HG03196 (cell line): ENCODE data around the gene UBL5.
"Not testable (repeated sequence)": the region's sequence is repeated elsewhere in the genome, so short reads cannot be mapped to it uniquely, and the experiment has no call there.

Source experiments
- ATAC-seq: cut with Tn5 transposase; IDR thresholded peaks from one replicate; pipeline ENCODE4 v1.9.1; 2021; ENCODE audit not compliant: unreplicated experiment

The UBL5 gene

DNA sequence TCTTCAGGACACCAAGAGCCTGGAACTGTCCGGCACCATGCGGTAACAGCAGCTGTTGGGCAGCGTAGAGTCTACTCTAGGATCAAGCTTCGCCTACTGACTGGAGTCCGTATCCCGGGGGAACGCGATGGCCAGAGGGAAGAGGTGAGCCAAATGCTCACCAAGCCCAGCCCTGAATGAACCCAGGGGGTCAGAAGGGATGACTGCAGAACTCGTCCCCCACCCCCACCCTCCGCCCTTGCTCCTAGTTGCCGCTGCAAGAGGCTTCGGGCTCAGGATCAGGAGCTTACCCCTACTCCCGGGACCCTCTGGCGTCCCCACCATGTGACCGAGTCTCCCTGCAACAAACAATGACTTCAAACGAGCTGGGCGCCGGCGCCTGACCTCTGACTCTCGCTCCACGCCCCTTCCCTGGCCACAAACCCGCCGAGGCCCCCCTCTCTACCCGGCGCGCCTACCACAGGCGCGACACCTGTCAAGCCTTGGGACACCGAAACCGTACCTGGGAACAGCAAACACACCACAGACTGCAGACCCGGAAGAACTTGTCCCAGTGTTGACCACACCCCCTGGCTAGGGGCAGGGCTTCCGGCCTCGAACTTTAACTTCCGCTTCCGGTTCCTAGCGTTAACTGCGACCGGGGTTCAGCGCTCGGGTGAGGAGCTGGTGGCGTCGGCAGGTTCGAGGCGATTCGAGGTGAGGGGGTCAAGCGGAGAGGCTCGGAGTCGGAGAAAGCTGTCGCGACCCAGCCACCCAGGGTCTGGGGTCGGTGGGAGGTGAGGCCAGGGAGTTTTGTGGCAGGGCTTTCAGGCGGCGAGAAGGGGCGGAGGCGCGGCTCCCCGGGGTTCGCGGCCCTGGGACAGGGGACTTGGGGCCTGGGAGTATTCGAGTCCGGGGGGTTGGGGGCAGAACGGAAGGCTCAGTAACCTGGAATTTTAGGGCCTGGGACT, at the start of gene UBL5:
UBL5 (plus strand) TSS at position 630 of the 950 bp plus-strand sequence. CDS start 420 bp downstream, outside the sequence.
- peak; percentile 93 for ATAC-seq

DNA sequence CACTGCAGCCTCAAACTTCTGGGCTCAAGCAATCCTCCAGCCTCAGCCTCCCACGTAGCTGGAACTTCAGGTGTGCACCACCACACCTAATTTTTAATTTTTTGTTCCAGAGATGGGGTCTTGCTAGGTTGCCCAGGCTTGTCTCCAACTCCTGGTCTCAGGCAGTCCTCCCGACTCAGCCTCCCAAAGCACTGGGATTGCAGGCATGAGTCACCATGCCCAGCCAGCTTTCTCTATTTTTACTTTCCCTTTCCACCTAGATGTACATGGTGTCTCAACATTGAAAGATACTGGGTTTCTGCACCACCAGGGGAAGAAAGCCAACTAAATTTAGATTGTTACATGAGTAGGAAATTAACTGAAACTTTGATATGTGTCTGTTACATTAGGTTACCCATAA, 45.4 kb upstream of the UBL5 start:
- no peak for ATAC-seq

DNA sequence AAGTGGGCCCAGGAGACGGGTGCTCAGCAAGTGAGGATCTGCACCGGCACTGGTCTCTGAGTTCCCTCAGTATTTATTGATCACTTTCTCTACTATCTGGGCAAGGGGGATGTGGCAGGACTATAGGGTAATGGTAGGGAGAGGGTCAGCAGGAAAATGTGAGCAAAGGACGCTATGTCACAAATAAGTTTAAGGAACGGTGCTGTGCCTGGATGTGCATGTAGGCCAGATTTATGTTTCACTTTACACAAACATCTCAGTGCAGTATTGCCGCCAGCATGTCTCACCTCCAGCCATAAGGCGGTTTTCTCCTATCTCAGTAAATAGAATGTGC, 43.6 kb upstream of the UBL5 start:
- not testable (repeated sequence) for ATAC-seq

DNA sequence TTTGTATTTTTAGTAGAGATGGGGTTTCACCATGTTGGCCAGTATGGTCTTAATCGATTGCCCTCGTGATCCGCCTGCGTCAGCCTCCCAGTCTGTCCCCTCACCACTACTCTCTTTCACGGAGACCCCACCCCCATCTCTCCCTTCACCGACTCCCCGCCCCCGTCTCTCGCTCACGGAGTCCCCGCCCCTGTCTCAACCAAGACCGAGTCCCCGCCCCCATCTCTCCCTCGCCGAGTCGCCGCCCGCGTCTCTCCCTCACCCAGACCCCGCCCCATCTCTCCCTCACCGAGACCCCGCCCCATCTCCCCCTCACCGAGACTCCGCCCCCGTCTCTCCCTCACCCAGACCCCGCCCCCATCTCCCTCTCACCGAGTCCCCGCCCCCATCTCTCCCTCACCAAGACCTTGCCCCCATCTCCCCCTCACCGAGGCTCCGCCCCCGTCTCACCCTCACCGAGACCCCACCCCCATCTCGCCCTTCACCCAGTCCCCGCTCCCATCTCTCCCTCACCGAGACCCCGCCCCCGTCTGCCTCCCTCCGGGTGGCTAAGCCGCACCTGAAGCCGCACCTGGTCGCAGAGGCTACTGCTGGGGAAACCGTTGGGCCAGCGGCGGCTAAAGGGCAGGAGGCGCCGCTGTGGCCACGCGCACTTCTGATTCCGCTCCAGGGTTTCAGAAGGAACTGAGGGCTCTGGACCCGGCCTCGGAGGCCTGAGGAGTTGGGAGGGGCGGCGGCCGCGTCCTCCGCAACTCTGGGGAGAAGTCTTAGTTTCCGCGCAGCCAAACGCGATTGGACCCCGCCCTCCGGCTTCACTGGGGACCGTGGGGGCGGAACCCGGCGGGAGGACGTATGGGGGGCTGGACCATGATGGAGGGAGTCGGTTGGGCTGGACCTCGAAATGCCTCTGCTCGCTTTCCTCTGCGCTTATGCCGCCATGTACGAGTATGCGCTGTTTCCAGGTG, 42.1 kb upstream of the UBL5 start:
- ATAC-seq, result peak; percentile 78

DNA sequence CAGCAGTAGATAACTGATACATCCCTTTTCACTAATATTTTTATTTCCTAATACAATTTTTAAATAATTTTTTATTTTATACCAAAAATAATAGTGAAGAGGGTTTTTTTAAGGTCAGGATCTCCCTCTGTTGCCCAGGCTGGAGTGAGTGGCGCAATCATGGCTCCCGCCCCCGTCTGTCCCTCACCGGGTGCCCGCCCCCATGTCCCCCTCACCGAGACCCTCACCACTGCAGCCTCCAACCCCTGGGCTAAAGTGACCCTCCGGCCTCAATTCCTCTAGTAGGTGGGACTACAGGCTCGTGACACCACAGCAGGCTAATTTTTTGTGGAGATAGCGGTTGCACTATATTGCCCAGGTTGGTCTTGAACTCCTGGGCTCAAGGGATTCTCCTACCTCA, 41.4 kb upstream of the UBL5 start:
- ATAC-seq, result no peak

DNA sequence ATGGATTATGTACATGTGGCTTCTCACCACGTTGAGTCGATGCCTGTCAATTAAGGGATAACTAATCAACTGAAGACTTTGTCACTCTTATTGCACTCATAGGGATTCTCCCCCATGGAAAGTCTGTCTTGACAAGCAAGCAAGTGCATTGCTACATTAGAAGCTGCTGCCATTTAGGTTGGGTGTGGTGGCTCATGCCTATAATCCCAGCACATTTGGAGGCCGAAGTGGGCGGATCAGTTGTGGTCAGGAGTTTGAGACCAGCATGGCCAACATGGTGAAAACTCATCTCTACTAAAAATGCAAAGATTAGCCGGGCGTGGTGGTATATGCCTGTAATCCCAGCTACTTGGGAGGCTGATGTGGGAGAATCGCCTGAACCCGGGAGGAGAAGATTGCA, 40.9 kb upstream of the UBL5 start:
- ATAC-seq, result no peak

DNA sequence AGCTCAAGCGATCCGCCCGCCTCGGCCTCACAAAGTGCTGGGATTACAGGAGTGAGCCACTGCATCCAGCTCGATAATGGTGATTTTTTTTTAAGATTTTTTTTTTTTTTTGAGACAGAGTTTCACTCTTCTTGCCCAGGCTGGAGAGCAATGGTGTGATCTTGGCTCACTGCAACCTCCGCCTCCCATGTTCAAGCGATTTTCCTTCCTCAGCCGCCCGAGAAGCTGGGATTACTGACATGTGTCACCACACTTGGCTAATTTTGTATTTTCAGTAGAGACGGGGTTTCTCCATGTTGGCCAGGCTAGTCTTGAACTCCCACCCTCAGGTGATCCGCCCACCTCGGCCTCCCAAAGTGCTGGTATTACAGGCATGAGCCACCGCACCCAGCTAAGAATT, 39.1 kb upstream of the UBL5 start:
- ATAC-seq, result not testable (repeated sequence)

DNA sequence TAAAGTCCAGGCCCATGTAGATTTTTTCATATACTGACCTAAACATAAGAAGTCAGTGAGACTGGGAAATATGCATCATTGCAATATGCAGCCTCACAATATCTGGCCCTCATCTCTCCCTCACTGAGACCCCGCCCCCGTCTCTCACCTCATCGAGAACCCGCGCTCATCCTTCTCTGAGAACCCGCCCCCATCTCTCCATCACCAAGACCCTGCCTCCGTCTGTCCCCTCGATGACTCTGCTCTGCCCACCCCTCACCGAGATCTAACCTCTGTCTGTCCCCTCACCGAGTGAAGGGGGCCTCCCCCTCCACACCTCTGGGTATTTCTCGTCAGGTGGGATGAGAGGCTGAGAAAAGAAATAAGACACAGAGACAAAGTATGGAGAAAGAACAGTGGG, 38.7 kb upstream of the UBL5 start:
- ATAC-seq, result no peak

DNA sequence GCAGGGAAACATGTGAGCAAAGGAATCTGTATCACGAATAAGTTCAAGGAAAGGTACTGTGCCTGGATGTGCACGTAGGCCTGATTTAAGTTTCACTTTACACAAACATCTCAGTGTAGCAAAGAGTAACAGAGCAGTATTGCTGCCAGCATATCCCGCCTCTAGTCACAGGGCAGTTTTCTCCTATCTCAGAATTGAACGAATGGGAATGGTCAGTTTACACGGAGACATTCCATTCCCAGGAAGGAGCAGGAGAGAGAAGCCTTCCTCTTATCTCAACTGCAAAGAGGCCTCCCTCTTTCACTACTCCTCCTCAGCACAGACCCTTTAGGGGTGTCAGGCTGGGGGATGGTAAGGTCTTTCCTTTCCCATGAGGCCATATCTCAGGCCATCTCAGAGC, 38.1 kb upstream of the UBL5 start:
- ATAC-seq, result not testable (repeated sequence)

DNA sequence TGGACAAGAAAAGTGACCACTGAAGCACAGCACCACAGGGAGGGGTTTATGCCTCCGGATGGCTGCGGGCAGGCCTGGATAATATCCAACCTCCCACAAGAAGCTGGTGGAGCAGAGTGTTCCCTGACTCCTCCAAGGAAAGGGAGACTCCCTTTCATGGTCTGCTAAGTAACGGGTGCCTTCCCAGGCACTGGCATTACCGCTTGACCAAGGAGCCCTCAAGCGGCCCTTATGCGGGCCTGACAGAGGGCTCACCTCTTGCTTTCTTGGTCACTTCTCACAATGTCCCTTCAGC, 36.7 kb upstream of the UBL5 start:
- ATAC-seq, result not testable (repeated sequence)

DNA sequence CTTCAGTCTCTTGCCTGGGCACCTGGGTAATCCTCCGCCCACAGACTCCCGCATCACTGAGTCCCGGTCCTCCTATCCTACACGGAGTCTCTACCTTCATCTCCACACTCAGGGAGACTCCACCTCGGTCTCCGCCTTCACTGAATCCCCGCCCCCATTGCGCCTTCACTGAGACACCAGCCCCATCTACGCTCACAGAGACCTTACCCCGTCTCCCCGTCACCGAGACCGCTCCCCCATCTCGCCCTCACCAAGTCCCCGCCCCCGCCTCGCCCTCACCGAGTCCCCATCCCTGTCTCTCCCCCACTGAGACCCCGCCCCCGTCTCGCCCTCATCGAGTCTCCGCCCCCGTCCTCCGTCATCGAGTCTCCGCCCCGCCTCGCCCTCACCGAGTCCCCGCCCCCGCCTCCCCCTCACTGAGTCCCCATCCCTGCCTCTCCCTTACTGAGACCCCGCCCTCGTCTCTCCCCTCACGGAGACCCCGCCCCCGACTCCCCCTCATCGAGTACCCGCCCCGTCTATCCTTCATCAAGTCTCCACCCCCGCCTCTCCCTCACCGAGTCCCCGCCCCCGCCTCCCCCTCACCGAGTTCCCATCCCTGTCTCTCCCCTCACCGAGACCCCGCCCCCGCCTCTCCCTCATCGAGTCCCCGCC, 36.0 kb upstream of the UBL5 start:
- no peak for ATAC-seq

DNA sequence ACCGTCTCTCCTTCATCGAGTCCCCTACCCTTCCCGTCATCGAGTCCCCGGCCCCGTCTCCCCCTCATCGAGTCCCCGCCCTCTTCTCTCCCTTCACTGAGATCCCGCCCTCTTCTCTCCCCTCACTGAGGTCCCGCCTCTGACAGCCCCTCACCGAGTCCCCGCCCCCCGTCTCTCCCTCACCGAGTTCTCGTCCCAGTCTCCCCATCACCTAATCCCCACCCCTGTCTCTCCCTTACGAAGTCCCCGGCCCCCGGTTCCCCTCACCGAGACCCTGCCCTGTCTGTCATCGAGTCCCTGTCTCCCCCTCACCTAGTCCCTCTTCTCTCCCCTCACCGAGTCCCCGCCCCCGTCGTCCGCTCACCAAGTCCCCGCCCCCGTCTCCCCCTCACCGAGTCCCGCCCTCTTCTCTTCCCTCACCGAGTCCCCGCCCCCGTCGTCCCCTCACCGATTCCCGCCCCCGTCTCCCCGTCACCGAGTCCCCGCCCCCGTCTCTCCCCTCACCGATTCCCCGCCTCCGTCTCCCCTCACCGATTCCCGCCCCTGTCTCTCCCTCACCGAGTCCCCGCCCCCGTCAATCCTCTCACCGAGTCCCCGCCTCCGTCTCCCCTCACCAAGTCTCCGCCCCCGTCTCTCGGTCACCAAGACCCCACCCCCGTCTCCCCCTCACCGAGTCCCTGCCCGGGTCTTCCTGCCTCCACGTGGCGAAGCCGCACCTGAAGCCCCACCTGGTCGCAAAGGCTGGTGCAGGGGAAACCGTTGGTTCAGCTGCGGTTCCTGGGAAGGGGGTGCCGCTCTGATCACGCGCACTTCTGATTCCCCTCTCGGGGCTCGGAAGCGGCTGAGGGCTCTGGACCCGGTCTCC, 35.3 kb upstream of the UBL5 start:
- ATAC-seq, result no peak

DNA sequence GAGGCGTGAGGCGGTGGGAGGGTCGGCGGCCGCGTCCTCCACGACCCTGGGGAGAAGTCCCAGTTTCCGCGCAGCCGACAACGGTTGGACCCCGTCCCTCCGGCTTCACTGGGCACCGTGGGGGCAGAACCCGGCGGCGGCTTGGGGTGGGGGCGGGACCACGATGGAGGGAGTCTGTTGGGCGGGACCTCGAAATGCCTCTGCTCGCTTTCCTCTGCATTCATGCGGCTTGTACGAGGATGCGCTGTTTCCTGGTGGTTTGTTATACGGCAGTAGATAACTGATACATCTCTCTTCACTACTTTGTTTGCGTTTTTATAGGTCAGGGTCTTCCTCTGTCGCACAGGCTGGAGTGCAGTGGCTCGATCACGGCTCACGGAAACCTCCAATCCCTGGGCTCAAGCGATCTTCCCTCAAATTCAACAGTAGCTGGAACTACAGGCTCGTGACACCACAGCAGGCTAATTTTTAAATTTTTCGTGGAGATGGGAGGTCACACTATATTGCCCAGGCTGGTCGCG, 34.6 kb upstream of the UBL5 start:
- no peak for ATAC-seq

DNA sequence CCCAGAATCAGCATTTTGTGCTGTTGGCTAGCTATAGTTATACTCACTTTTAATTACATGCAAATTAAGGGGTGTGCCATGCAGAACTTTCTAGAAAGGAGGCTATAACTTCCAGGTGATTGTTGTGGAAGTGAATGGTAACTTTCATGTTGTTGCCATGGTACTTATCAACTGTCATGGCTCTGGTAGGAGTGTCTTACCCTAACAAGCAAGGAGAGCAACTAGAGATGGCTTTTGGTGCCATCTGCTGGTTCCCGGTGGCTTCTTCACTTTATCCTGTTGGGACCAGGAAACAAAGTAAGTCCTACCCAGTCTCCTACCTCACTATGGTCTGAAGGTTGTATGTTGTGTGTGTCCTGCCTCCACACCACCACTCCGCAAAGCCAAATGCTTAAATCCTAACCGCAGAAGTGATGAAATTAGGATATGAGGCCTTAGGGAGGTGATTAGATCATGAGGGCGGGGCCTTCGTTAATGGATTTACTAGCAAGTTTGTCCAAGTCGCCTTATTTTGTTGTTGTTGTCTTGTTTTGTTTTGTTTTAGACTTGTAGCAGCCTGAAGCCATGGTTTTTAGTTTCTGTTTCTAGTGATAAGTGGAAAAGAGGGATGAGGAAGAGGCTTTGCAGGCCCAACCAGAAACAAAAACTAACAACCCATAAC, 31.5 kb upstream of the UBL5 start:
- no peak for ATAC-seq

DNA sequence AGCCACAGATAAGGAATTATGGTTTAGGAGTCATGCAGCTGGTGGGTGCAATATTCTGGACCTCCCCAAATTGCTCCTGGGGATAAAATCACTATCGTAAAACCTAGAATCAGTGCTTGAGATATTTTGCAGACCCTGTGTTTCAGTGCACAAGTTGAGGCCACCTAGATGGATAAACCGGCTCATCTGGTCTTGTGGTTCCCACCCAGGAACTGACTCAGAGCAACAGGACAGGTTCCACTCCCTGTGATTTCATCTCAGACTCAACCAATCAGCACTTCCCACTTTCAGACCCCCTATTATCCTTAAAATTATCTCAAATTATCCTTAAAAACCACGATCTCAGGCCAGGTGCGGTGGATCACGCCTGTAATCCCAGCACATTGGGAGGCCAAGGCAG, 29.8 kb upstream of the UBL5 start:
- ATAC-seq, result no peak

DNA sequence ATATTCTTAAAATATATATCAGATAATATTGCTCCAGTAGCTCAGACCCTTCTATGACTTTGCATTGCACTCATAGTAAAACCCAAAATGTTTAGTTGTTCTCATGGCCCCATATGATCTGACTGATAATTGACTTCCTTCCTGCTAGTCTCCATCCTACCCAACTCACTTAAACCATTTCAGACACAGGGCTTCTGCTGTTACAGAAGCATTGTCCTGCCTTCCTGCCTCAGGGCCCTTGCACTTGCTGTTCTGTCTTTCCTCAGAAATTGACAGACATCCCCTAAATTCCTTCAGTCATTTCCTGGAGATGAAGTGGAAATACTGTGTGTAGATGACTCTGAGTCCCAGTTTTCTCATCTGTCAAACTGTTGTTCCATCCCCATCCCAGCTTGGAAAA, 28.6 kb upstream of the UBL5 start:
- no peak for ATAC-seq

DNA sequence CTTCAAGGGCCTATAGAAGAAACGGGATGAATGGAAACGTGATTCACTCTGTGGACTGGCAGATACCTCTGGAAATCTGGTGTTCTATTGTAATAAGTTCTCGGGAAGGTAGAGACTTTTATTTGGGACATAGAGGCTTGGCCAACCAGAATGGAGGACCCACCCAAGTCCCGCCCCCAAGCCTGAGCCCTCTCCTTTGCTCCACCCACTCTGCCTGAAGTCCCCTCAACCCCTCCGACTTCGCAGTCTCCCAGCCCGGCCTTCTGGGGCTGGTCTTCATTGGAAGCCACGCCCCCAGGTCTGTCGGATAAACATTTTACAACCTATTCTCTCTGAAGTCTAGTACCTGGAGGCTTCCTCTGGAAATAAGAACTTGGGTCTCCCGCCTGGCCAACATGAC, 25.7 kb upstream of the UBL5 start:
- ATAC-seq, result no peak

DNA sequence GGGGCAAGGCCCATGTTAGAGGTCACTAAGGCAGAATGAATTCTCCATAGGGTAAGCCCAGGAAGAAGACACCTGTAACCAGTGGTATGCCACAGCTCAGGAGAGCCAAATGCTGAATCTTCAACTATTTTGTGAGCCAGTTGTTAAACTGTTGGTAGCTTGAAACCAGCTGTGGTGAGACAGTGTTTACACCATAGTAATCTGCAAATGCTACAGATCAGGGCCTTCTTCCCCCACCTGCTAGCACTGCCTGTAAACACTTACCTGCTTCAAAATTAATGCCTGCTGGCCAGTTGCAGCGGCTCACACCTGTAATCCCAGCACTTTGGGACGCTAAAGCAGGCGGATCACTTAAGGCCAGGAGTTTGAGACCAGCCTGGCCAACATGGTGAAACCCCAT, 20.9 kb upstream of the UBL5 start:
- no peak for ATAC-seq

DNA sequence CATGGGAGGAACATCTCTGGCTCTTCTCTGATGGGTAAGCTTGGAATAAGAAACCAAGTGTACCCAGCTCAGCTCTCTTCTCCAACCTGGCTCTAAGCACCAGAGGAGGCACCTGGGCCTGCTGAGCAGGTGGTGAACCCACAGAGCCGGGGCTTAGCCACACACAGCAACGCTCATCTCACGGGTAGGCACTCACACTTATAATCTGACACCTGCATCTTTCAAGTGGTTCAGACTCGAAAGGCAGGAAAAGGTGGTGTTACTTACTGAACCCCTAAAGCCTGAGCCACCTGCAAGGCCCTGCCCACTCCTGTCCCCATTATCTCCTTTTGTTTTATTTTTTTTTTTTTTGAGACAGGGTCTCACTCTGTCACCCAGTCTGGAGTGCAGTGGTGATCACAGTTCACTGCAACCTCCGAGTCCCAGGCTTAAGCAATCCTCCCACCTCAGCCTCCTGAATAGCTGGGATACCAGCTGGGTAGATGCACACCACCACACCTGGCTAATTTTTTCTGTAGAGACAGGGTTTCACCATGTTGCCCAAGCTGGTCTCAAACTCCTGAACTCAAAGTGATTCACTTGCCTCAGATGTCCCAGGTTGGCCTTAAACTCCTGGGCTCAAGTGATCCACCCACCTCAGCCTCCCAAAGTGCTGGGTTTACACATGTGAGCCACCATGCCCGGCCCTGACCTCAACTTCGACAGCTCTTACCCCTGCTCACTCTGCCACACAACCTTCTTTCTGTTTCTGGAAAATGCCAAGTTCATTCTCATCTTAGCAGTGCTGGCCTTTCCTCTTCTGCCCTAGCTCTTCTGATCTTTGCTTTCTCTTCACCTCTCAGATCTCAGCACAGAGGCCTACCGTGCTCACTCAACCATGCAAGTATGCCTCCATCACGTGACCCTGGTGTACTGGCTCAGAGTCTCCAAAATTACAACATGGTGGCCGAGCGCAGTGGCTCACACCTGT, 18.6 kb upstream of the UBL5 start:
- ATAC-seq, result no peak
